H9 (cell line): ENCODE data around the gene METTL22. TPM values are rescaled to one million over a fixed set of nuclear protein-coding genes. Genes with fewer than 3 reads are reported as not detected.

Source experiments
- DNase-seq: peaks from one replicate; pipeline ENCODE4 v3.0.0-alpha.2; 2017
- H2AFZ ChIP-seq: one replicate; pipeline ENCODE4 v1.6.1; 2013; ENCODE audit warnings: mild to moderate bottlenecking, low read length, control low read depth, moderate library complexity
- H2AK5ac ChIP-seq: 2 replicates; pipeline ENCODE4 v1.6.1; 2013; ENCODE audit warnings: low read length, control low read depth, mixed read lengths; ENCODE audit not compliant: insufficient read length
- H2BK120ac ChIP-seq: one replicate; pipeline ENCODE4 v1.6.1; 2013; ENCODE audit warnings: low read depth, mild to moderate bottlenecking, low read length, control low read depth, inconsistent platforms; ENCODE audit not compliant: poor library complexity, severe bottlenecking
- H2BK12ac ChIP-seq: 2 replicates; pipeline ENCODE4 v1.6.1; 2013; ENCODE audit warnings: low read length, control low read depth, mixed read lengths, low read depth; ENCODE audit not compliant: insufficient read length
- H2BK15ac ChIP-seq: 2 replicates; pipeline ENCODE4 v1.6.1; 2013; ENCODE audit warnings: low read depth, low read length, control low read depth
- H2BK20ac ChIP-seq: one replicate; pipeline ENCODE4 v1.6.1; 2013; ENCODE audit warnings: low read depth, mild to moderate bottlenecking, low read length, control low read depth, inconsistent platforms; ENCODE audit not compliant: poor library complexity, severe bottlenecking
- H2BK5ac ChIP-seq: 2 replicates; pipeline ENCODE4 v1.6.1; 2013; ENCODE audit warnings: low read length, control low read depth, mixed read lengths; ENCODE audit not compliant: insufficient read length
- H3K14ac ChIP-seq: 2 replicates; pipeline ENCODE4 v1.6.1; 2013; ENCODE audit warnings: low read length, control low read depth; ENCODE audit not compliant: insufficient read depth
- H3K18ac ChIP-seq: 2 replicates; pipeline ENCODE4 v1.6.1; 2013; ENCODE audit warnings: low read depth, mild to moderate bottlenecking, mixed read lengths, low read length, control low read depth; ENCODE audit not compliant: insufficient read length
- H3K23ac ChIP-seq: 2 replicates; pipeline ENCODE4 v1.6.1; 2013; ENCODE audit warnings: low read length, control low read depth, mixed read lengths, low read depth; ENCODE audit not compliant: insufficient read length
- H3K23me2 ChIP-seq: 2 replicates; pipeline ENCODE4 v1.6.1; 2013; ENCODE audit warnings: low read depth, mild to moderate bottlenecking, mixed read lengths, low read length, control low read depth; ENCODE audit not compliant: insufficient read length, poor library complexity, severe bottlenecking
- H3K27ac ChIP-seq: 2 replicates; pipeline ENCODE4 v1.5.1; 2013; ENCODE audit warnings: low read length, control low read depth, mixed read lengths, low read depth; ENCODE audit not compliant: insufficient read length
- H3K27me3 ChIP-seq: 2 replicates; pipeline ENCODE4 v1.6.1; 2013; ENCODE audit warnings: low read length, control low read depth, inconsistent platforms; ENCODE audit not compliant: insufficient read depth
- H3K4ac ChIP-seq: 2 replicates; pipeline ENCODE4 v1.6.1; 2013; ENCODE audit warnings: low read depth, mild to moderate bottlenecking, control low read depth, inconsistent platforms, low read length, moderate library complexity
- H3K4me1 ChIP-seq: 2 replicates; pipeline ENCODE4 v1.6.1; 2013; ENCODE audit warnings: low read length, control low read depth, inconsistent platforms; ENCODE audit not compliant: insufficient read depth
- H3K4me2 ChIP-seq: 2 replicates; pipeline ENCODE4 v1.6.1; 2013; ENCODE audit warnings: low read length, control low read depth, mixed read lengths; ENCODE audit not compliant: insufficient read length, insufficient read depth
- H3K56ac ChIP-seq: 2 replicates; pipeline ENCODE4 v1.6.1; 2013; ENCODE audit warnings: low read depth, mild to moderate bottlenecking, mixed read lengths, low read length, control low read depth; ENCODE audit not compliant: insufficient read length
- H3K79me1 ChIP-seq: 2 replicates; pipeline ENCODE4 v1.6.1; 2013; ENCODE audit warnings: low read depth, mild to moderate bottlenecking, moderate library complexity, low read length, control low read depth, inconsistent platforms; ENCODE audit not compliant: insufficient read depth, poor library complexity, severe bottlenecking
- H3K79me2 ChIP-seq: 2 replicates; pipeline ENCODE4 v1.6.1; 2013; ENCODE audit warnings: low read length, control low read depth, inconsistent platforms; ENCODE audit not compliant: insufficient read depth
- H3K9ac ChIP-seq: 2 replicates; pipeline ENCODE4 v1.6.1; 2013; ENCODE audit warnings: low read length, control low read depth, mixed read lengths; ENCODE audit not compliant: insufficient read length; ENCODE audit errors: extremely low read depth
- H3K9me3 ChIP-seq: one replicate; pipeline ENCODE4 v1.6.1; 2013; ENCODE audit warnings: low read depth, low read length, inconsistent platforms; ENCODE audit not compliant: control insufficient read depth
- H3T11ph ChIP-seq: one replicate; pipeline ENCODE4 v1.6.1; 2013; ENCODE audit warnings: mild to moderate bottlenecking, low read length, control low read depth, inconsistent platforms
- H4K20me1 ChIP-seq: one replicate; pipeline ENCODE4 v1.6.1; 2013; ENCODE audit not compliant: control insufficient read depth, insufficient read length, insufficient read depth
- H4K5ac ChIP-seq: 2 replicates; pipeline ENCODE4 v1.6.1; 2013; ENCODE audit warnings: low read depth, mild to moderate bottlenecking, mixed read lengths, low read length, control low read depth; ENCODE audit not compliant: insufficient read length
- H4K8ac ChIP-seq: replicated peaks from 2 replicates; pipeline ENCODE4 v1.6.1; 2013; ENCODE audit warnings: low read length, control low read depth, mixed read lengths, low read depth; ENCODE audit not compliant: insufficient read length
- H4K91ac ChIP-seq: 2 replicates; pipeline ENCODE4 v1.6.1; 2013; ENCODE audit warnings: low read depth, mild to moderate bottlenecking, moderate library complexity, mixed read lengths, low read length, control low read depth; ENCODE audit not compliant: insufficient read length
- H3K27ac Mint-ChIP-seq, 3 experiments: 2 replicates in 2 of 3; 3 replicates in 1 of 3; pipeline ENCODE4 v1.8.0; 2020 to 2021; ENCODE audit warnings: mixed read lengths in 3 of 3, mild to moderate bottlenecking in 1 of 3, moderate library complexity in 1 of 3
- H3K27me3 Mint-ChIP-seq: 2 replicates; pipeline ENCODE4 v1.8.0; 2021; ENCODE audit warnings: low read depth, mild to moderate bottlenecking, moderate library complexity, mixed read lengths
- H3K36me3 Mint-ChIP-seq, 3 experiments: 2 replicates in 2 of 3; 3 replicates in 1 of 3; pipeline ENCODE4 v1.8.0; 2020 to 2021; ENCODE audit warnings: low read depth in 3 of 3, mixed read lengths in 3 of 3; ENCODE audit not compliant: insufficient read depth in 1 of 3
- H3K4me1 Mint-ChIP-seq, 2 experiments: 2 replicates each; pipeline ENCODE4 v1.8.0; 2020; ENCODE audit warnings: mixed read lengths in 2 of 2
- H3K4me3 Mint-ChIP-seq, 2 experiments: 2 replicates in 1 of 2; 3 replicates in 1 of 2; pipeline ENCODE4 v1.8.0; 2020 to 2021; ENCODE audit warnings: mild to moderate bottlenecking in 2 of 2, mixed read lengths in 2 of 2, moderate library complexity in 1 of 2
- H3K9me3 Mint-ChIP-seq, 2 experiments: 2 replicates in 1 of 2; 3 replicates in 1 of 2; pipeline ENCODE4 v1.8.0; 2020; ENCODE audit warnings: mild to moderate bottlenecking in 2 of 2, mixed read lengths in 2 of 2, moderate library complexity in 1 of 2
- WGBS: extraction: QIAGEN DNeasy Blood & Tissue Kit; methylation state at CpG from one replicate; pipeline ENCODE4 v1.1.7; 2013; ENCODE audit warnings: missing lambda C conversion rate, low lambda C conversion rate, mixed read lengths; ENCODE audit not compliant: insufficient read length; ENCODE audit errors: extremely low coverage; 5-methylcytosine and 5-hydroxymethylcytosine counted together
- total RNA-seq: library from RNA; stranded (reverse); gene quantifications from 2 replicates; pipeline ENCODE4 v1.2.1, GENCODE V29; 2021
- TF ChIP-seq, protein P1 (sequence below): fragments of 200-600 bp; sonication (generic); conservative IDR thresholded peaks from 3 replicates; pipeline ENCODE4 v1.8.0; 2021; ENCODE audit warnings: antibody characterized with exemption, mild to moderate bottlenecking

The METTL22 gene
- total RNA-seq, 1 experiment from 2014 or later, result 51.9 TPM

- Histone ChIP-seq H4K8ac (no peak overlapping the region), H3K27ac (no peak overlapping the region), H3K14ac (no peak overlapping the region), H2BK20ac (no peak overlapping the region), H3K23ac (no peak overlapping the region), H3K56ac (no peak overlapping the region), H3K27me3 (no peaks in the 10 kb centered on the region), H3T11ph (no peak overlapping the region), H3K9me3 (no peaks in the 10 kb centered on the region), H2BK120ac (no peak overlapping the region), H4K5ac (no peak overlapping the region), H3K79me1 (no peaks in the 10 kb centered on the region), H3K4me2 (no peak overlapping the region), H2BK12ac (no peak overlapping the region), H3K18ac (no peak overlapping the region), H4K91ac (no peak overlapping the region), H3K79me2 (no peaks in the 10 kb centered on the region; the same call in 1 of the 2 replicates), H3K4ac (no peak overlapping the region), H3K23me2 (no peaks in the 10 kb centered on the region), H2BK5ac (no peak overlapping the region), H3K9ac (no peak overlapping the region), H2AFZ (no peak overlapping the region), H4K20me1 (no peaks in the 10 kb centered on the region), H3K4me1 (no peaks in the 10 kb centered on the region), H2AK5ac (no peak overlapping the region), H2BK15ac (no peak overlapping the region)
- Mint-ChIP-seq H3K27me3 (no peaks in the 10 kb centered on the region), H3K4me1 (no peaks in the 10 kb centered on the region), H3K27ac (no peak overlapping the region; a peak in 1 of 7 replicates), H3K9me3 (no peaks in the 10 kb centered on the region), H3K36me3 (peaks cover 46 to 84% (median 77%) of the 10 kb centered on the region in 3 experiments), H3K4me3 (no peak overlapping the region)
- DNase-seq, result no peak
- TF ChIP-seq, protein P1, sequence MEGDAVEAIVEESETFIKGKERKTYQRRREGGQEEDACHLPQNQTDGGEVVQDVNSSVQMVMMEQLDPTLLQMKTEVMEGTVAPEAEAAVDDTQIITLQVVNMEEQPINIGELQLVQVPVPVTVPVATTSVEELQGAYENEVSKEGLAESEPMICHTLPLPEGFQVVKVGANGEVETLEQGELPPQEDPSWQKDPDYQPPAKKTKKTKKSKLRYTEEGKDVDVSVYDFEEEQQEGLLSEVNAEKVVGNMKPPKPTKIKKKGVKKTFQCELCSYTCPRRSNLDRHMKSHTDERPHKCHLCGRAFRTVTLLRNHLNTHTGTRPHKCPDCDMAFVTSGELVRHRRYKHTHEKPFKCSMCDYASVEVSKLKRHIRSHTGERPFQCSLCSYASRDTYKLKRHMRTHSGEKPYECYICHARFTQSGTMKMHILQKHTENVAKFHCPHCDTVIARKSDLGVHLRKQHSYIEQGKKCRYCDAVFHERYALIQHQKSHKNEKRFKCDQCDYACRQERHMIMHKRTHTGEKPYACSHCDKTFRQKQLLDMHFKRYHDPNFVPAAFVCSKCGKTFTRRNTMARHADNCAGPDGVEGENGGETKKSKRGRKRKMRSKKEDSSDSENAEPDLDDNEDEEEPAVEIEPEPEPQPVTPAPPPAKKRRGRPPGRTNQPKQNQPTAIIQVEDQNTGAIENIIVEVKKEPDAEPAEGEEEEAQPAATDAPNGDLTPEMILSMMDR, result no peak
- no CpG with 5 or more reads among the region's 11 CpGs for WGBS
These were observed 8.9 kb downstream of the METTL22 start for GRCh38 chr16:8630255-8630953.
